Activated CD8-positive, alpha-beta memory T cell treated with anti-CD3 and anti-CD28 coated beads for 24 hours (primary cell): ENCODE results near the gene SSBP4.
A peak's percentile ranks its signal among the peaks of the same experiment; 100 is the strongest.

Source experiments
- DNase-seq: peaks from one replicate; pipeline ENCODE4 v3.0.0-alpha.2; 2020

Gene SSBP4

GRCh38 chr19:18473003-18473705 is 54.0 kb downstream of the SSBP4 start:
- DNase-seq, result no peak

DNA sequence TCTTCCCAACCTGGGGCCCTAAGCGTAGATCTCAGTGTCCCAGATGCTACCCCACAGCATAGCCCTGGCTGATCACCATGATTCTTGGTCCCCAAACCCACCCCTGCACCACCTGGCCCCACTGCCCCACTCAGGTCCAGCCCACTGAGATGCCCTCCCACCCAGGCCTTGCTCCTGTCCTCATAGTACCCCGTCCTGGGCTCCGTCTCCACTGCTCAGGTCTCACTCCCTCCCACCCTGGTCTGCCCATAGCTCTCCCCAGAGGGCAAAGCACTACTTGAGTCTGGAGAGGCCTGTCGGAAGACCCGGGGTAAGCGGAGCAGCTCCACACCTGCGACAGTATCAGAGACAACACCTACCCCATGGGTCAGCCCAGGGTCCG is 54.5 kb downstream of the SSBP4 start:
- DNase-seq, result no peak

GRCh38 chr19:18474366-18474887 is 55.2 kb downstream of the SSBP4 start:
- DNase-seq, result no peak

GRCh38 chr19:18475004-18475453 is 55.8 kb downstream of the SSBP4 start:
- no peak for DNase-seq

GRCh38 chr19:18475762-18476331 is 56.6 kb downstream of the SSBP4 start:
- no peak for DNase-seq

- DNase-seq, result no peak
Observed at GRCh38 chr19:18476507-18477041, 57.4 kb downstream of the SSBP4 start.

DNA sequence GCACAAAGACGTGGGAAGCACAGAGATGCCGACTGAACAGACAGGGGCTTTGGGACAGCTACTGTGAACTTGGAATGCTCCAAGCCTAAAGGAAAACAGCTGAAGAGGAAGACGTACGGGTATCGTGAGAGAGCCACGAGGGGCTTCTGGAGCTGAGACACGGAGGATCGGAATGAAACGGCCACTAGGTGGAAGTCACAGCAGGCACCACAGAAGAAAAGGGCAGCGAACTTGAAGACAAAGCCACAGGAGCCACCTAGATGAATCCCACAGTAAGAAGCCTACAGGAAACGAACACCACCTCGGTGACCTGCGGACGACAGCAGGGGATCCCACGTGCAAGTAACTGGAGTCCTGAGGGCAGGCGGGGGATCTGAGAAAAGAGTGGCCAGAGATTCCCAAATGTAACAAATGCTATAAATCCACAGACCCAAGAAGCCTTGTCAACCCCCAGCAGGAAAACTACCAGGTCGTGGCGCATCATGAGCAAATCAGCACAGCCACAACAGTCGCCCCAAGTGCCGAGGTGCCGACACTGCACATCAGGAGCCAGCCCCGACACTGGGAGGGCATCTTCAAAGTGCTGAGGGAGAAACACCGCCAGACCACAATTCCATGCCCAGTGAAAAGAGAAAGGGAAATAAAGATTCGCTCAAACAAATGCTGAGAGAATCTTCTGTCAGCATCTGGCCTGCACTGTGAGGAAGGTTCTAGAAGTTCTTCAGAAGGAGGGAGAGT is 58.0 kb downstream of the SSBP4 start:
- DNase-seq, result no peak

DNA sequence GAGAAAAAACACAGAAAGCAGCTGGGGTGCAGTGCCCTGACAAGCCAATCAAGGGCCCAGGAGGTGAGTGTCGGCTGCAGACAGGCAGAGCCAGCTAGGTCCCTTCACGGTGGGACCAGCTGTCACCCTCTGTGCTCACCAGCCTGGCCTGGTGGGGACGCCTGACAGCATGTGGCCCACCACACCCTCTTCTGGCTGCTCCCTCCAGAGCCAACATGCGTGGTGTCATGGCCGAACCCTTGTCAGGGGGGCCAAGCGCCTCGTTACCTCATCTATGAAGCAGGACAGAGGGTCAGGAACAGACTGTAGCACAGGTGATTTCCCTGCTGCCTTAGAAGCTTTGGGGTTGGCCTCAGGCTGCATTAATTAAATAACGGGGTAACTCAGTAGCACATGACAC is 58.8 kb downstream of the SSBP4 start:
- DNase-seq, result no peak

DNA sequence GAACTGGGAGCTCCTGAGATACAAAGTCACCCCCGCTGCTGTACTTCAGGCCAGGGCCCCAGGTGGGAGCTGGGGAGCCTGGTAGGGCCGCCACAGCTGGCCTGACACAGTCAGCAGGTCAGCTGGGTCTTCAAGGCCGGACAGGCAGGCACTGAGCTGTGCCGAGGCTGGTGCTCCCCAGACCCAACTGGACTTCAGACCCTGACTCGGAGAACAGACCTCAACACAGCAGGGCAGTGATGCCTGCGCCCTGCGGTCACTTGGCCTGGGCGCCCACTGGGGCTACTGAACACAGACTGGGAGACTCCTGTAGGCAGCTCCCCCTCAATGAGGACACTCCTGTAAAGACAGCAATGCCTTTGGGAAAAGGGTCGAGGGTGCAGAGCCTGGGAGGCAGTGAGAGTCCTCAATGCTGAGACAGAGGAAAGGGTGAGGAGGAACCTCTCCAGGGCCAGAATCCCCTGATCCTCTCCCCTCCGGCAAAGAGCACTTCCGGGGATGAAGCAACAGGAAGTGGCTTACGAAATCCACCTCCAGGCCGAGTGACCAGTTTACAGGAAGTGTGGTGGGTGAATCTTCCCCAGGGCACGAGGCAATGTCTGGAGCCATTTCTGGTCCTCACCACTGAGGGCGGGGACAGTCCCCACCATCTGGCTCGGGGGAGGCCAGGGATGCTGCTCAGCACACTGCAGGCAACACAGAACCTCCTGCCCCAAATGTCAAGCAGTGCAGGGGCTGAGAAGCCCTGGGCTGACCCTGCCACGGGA is 59.5 kb downstream of the SSBP4 start:
- peak; percentile 83 for DNase-seq

GRCh38 chr19:18480006-18480691 is 61.0 kb downstream of the SSBP4 start:
- no peak for DNase-seq

GRCh38 chr19:18481505-18482222 is 62.5 kb downstream of the SSBP4 start:
- DNase-seq, result no peak

- no peak for DNase-seq
Observed at GRCh38 chr19:18483119-18483890, 64.1 kb downstream of the SSBP4 start.
